Activated CD4-positive, alpha-beta T cell treated with anti-CD3 and anti-CD28 coated beads, Interleukin-2, amount 50 U/mL, for 16 hours (primary cell): ENCODE data around the gene IL21R.
"Not testable (repeated sequence)": the region's sequence is repeated elsewhere in the genome, so short reads cannot be mapped to it uniquely, and the experiment has no call there.

Experiments used
- DNase-seq: peaks from one replicate; pipeline ENCODE4 v3.0.0-alpha.2; 2020

Gene IL21R

GRCh38 chr16:27428026-27428785 lies 26.2 kb downstream of the IL21R start:
- DNase-seq = no peak

DNA sequence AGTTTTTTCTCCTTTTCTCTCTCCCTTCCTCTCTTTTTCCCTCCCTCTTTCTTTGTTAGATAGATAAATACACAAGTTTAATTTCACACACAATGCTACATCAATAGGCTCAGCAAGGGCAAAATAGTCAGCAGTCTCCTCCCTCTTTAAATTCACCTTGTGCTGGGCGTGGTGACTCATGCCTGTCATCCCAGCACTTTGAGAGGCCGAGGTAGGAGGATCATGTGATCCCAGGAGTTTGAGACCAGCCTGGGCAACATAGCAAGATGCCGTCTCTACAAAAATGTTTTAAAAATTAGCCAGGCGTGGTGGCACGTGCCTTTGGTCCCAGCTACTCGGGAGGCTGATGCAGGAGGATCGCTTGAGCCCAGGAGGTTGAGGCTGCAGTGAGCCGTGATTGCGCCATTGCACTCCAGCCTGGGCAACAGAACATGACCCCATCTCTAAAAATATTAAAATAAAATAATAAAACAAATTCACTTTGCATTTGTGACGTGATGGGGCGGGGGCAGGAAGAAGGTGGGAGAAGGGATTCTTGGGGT lies 27.4 kb downstream of the IL21R start:
- no peak for DNase-seq

DNA sequence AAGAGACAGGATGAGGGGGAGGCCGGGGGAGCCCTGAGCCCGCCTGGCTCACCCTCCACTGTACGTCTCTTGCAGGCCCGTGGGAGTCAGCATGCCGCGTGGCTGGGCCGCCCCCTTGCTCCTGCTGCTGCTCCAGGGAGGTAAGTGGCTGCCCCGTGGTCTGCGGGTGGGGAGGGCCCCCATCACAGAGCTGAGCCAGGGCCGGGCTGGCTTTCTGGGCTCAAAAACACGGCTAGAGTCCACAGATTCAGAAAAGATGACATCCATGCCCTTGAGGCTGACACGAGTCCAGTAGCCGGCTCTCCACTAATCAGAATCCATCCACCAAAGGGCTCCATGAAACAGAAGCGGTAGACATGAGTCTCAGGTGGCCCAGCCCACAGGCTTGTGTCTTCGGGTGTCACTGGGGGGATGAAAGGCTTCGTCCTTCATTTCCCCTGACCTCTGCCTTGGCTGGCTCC lies 28.0 kb downstream of the IL21R start:
- no peak for DNase-seq

DNA sequence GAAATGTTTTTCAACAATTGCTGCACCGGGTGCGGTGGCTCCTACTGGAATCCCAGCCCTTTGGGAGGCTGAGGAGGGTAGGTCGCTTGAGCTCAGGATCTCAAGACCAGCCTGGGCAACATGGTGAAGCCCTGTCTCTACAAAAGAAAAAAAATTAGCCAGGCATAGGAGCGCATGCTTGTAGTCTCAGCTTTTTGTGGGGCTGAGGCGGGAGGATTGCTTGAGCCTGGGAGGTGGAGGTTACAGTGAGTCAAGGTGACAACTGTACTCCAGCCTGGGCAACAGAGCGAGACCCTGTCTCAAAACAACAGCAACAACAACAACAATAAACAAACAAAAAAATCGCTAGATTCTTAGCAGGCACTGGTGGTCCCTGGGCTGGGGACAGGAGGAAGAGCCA lies 28.5 kb downstream of the IL21R start:
- DNase-seq = no peak

DNA sequence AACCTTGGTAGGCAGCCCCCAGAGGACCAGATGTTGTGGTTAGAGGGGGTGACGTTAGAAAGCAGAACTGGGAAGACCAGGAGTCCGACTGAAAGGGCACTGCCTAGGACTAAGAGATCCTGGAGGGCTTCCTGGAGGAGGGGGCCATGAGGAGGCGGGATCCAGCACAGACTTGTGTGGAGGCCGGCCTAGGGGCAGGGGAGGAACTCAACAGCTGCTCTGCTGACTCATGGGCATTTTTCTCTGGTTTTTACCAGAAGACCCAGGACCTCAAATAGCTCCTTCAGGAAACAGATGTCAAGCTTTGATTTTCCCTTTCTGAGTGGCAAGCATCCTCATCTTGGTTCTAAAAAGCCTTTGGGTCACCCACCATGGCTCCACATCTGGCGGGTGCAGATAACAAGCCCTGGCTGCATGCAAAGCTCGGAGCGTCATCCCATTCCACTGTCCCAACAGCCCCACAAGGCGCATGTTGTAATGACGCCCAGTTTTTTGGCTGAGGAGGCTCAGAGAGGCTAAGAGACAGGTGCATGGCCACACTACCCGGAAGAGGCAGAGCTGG lies 29.0 kb downstream of the IL21R start:
- DNase-seq = no peak

DNA sequence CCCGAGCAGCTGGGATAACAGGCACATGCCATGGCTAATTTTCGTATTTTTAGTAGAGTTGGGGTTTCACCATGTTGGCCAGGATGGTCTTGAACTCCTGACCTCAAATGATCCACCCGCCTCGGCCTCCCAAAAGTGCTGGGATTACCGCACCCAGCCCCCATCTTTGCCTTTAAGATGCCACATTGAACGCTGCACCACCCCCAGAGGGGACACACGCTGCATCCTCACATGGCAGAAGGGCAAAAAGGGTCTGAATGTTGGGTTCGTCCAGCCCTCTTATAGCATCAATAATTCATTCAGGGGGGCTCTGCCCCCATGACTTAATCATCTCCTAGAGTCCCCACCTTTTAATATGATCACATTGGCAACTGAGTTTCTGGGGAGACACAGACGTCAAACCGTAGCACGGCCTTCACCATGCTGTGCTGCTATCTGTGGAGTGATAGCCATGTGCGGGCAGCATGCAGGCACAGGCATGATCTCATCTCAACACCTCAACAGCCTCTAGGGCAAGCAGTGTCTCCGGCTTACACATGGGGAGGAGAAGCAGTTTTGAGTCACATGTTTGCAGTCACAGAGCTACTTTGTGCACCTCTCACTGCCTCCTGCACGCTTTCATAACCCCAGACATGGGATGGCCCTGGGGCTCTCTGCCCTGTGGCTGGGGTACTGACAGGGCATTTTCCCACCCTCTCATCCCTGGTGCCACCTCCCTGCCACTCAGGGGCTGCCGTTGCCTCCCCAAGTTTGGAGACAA lies 30.0 kb downstream of the IL21R start:
- DNase-seq = no peak

GRCh38 chr16:27432558-27432957 lies 30.6 kb downstream of the IL21R start:
- no peak for DNase-seq

DNA sequence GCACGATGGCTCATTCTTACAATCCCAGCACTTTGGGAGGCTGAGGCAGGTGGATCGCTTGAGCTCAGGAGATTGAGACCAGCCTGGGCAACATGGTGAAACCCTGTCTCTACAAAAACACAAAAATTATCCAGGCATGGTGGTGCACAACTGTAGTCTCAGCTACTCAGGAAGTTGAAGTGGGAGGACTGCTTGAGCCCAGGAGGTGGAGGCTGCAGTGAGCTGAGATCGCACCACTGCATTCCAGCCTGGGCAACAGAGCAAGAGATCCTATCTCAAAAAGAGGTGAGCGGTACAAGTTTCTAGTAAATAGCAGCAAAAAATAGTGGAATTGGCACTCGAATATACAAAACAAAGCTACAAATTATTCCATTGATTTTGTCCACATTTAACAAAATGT lies 31.2 kb downstream of the IL21R start:
- not testable (repeated sequence) for DNase-seq

GRCh38 chr16:27433636-27434035 lies 31.7 kb downstream of the IL21R start:
- no peak for DNase-seq

GRCh38 chr16:27434141-27435051 lies 32.4 kb downstream of the IL21R start:
- DNase-seq = no peak

DNA sequence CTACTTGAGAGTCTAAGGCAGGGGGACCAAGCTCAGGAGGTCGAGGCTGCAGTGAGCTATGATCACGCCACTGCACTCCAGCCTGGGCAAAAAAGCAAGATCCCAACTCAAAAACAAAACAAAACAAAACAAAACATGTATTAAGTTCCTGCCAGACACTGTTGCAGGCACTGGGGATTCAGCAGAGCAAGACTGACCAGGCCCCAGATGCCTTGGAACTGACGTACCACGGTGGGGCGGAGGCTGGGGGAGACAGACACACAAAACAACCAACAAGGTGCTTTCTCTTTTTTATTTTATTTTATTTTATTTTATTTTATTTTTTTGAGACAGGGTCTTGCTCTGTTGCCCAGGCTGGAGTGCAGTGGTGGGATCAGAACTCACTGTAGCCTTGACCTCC lies 33.2 kb downstream of the IL21R start:
- DNase-seq = not testable (repeated sequence)

GRCh38 chr16:27436065-27436464 lies 34.1 kb downstream of the IL21R start:
- DNase-seq = no peak

DNA sequence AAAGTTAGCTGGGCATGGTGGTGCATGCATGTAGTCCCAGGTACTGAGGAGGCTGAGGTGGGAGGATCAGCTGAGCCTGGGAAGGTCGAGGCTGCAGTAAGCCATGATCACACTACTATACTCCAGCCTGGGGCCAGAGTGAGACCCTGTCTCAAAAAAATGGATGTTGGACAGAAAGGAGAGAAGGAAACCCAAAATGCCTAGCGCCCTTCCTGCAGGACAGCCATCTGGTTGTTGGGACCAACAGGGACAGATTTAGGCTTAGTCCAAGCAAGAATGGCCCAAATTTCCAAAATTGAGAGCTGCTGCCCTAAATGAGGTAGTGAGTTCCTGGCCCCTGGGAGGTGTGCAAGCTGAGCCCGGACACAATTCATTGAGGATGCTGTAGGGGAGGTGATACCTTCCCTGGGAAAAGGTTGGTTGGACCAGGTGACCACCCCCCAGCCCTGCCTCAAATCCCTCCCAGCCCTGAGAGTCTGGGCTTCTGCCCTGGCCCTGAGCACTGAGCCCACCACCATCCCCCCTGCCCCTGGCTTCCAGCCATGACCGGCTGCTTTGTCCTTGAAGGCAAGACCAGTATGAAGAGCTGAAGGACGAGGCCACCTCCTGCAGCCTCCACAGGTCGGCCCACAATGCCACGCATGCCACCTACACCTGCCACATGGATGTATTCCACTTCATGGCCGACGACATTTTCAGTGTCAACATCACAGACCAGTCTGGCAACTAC lies 35.1 kb downstream of the IL21R start:
- DNase-seq = no peak

DNA sequence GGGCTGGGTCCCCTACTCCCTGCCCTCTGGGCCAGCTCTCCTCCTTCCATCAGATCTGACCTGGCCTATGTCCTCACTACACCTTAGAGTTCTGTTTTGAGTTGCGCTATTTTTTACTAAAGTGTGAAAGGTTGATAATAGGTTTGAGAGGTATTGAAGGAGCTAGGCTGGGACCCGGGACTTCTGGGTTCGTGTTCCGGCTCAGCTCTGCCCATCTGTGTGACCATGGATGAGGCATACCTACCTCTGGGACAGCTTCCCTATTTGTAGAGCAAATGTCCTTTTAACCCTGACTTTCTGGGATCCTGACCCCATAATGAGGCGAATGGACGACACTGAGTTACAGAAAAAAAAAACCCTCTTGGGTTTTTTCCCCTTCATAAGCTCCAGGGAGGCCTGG lies 36.0 kb downstream of the IL21R start:
- no peak for DNase-seq

- DNase-seq = no peak
These were observed 37.5 kb downstream of the IL21R start for GRCh38 chr16:27439271-27440018.

GRCh38 chr16:27441276-27441675 lies 39.3 kb downstream of the IL21R start:
- no peak for DNase-seq

DNA sequence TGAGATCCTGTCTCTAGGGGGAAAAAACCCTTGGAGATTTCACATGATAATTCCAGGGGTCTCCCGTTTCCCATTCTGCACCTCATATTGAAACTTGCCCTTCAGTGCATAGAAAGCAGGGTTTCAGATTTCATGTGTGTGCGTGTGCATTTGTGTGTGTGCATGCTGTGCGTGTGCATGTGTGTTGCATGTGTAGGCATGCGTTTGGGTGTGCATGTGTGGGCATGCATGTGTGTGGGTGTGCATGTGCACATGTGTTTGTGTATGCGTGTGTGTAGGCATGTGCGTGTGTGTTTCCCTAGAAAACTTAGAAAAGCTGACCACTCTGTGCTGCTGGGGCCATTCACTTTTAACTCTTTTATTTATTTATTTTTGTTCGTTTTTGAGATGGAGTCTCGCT lies 40.0 kb downstream of the IL21R start:
- DNase-seq = no peak

GRCh38 chr16:27444015-27444414 lies 42.0 kb downstream of the IL21R start:
- no peak for DNase-seq

DNA sequence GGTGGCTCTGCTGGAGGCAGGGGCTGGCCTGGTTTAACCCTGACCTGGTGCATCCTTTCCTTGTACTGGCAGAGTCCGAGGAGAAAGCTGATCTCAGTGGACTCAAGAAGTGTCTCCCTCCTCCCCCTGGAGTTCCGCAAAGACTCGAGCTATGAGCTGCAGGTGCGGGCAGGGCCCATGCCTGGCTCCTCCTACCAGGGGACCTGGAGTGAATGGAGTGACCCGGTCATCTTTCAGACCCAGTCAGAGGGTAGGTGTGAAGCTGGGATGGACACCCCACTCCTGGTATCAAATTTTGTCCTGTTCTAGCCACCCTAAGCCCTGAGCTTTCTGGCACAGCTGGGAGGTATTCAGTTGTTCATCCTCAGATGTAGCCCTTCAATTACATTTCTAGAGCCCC lies 42.5 kb downstream of the IL21R start:
- no peak for DNase-seq

- DNase-seq = no peak
These were observed 43.7 kb downstream of the IL21R start for GRCh38 chr16:27445502-27446175.

DNA sequence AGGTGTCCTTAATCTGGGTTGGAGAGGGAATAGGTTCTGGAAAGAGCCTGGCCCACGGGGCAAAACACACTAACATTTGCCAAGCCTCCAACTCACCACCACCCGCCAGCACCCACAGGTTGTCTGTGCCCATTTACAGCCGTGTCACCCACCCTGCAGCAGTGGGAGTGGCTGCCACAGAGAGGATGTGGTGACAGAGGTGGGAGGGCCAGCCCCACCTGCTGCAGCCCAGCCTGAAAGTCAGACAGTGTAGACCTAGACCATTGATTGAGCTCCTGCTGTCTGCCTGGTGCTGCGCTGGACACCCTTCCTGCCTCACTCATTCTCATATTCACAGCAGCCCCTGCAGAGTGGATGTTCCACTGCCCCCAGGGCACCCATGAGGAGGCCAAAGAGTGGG lies 44.7 kb downstream of the IL21R start:
- DNase-seq = peak; percentile 48
